ENCODE data around the gene LTB.

- no peak for TF ChIP-seq CTCF (IDR thresholded peaks at IDR 0.05; ENCODE audit: extremely low read depth in 1 of 2, insufficient read depth in 1 of 2, low read depth in 1 of 2, low read length in 2 of 2)
- no peak for TF ChIP-seq MYC (IDR thresholded peaks at IDR 0.05; ENCODE audit: low read depth, low read length)
- no peak for TF ChIP-seq POLR2A (IDR thresholded peaks at IDR 0.05; ENCODE audit: low read depth, low read length)
- TF ChIP-seq JUN (IDR thresholded peaks at IDR 0.05; ENCODE audit: borderline replicate concordance, insufficient read depth, insufficient read length, low read depth): no peak
- no peak for TF ChIP-seq POLR2AphosphoS5 (IDR thresholded peaks at IDR 0.05; ENCODE audit: insufficient read depth, low read depth, low read length)
These were observed 34.3 kb downstream of the LTB start for GRCh38 chr6:31547727-31548543.
